Calu3 (cell line): ENCODE measurements around the gene MBL2. TPM values are rescaled to one million over a fixed set of nuclear protein-coding genes. Genes with fewer than 3 reads are reported as not detected.

Experiments used
- BruUV-seq: library from RNA; stranded (reverse); fragments of 400-500 nt; replicated peaks from 2 replicates; lab custom pipeline; 2021; lab: Mats Ljungman, UMichigan
- CTCF ChIA-PET: fragments of 300-600 bp; sonication (Branson Sonifier 250); formaldehyde crosslinking; loops from one replicate; lab custom pipeline; 2022; ENCODE audit warnings: antibody characterized with exemption; lab: Charles Lee
- DNase-seq: peaks from one replicate; pipeline ENCODE4 v3.0.0; 2022
- H3K27ac Mint-ChIP-seq: one replicate; pipeline ENCODE4 v1.8.0; 2022; ENCODE audit warnings: mixed read lengths; ENCODE audit not compliant: unreplicated experiment
- H3K27me3 Mint-ChIP-seq: one replicate; pipeline ENCODE4 v1.8.0; 2022; ENCODE audit warnings: mixed read lengths; ENCODE audit not compliant: unreplicated experiment
- H3K36me3 Mint-ChIP-seq: one replicate; pipeline ENCODE4 v1.8.0; 2022; ENCODE audit warnings: mild to moderate bottlenecking, moderate library complexity, mixed read lengths; ENCODE audit not compliant: insufficient read depth, unreplicated experiment
- H3K4me1 Mint-ChIP-seq: one replicate; pipeline ENCODE4 v1.8.0; 2022; ENCODE audit warnings: mild to moderate bottlenecking, low read depth, mixed read lengths; ENCODE audit not compliant: unreplicated experiment
- H3K4me3 Mint-ChIP-seq: one replicate; pipeline ENCODE4 v1.8.0; 2022; ENCODE audit warnings: mild to moderate bottlenecking, low read depth, moderate library complexity, mixed read lengths; ENCODE audit not compliant: unreplicated experiment
- H3K9me3 Mint-ChIP-seq: one replicate; pipeline ENCODE4 v1.8.0; 2022; ENCODE audit warnings: low read depth, mixed read lengths; ENCODE audit not compliant: unreplicated experiment
- intact Hi-C: fragments of 100-400 bp; cut with micrococcal nuclease; formaldehyde crosslinking; loops from one replicate; pipeline ENCODE4 v1.10.0; 2022; ENCODE audit not compliant: unreplicated experiment
- total RNA-seq: library from RNA; stranded (reverse); gene quantifications from 2 replicates; pipeline ENCODE4 v1.2.3, GENCODE V29; 2022
- TF ChIP-seq, protein P1 (sequence below): fragments of 200-600 bp; IDR thresholded peaks from one replicate; pipeline ENCODE4 v1.8.0; 2022; ENCODE audit warnings: antibody characterized with exemption; ENCODE audit not compliant: unreplicated experiment

MBL2 gene
- total RNA-seq, 1 experiment from 2014 or later: not detected

DNA sequence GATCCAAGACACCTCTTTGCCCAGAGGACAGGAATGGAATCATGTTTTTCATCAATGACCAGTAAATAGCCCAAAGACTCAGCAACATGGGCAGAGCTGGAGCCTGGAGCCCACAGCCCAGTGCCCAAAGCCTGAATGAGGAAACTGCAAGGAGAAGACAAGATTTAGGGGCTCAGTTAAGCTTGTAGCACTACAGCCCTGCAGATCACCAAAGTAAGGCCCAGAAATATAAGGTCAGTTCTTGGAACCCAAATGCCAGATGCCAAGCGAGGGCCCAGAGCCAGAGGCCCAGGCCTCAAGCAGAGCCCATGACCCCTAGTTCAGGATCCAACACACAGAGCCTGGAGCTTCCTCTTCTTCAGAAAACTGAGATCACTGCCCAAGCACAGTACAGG is 32.4 kb downstream of the MBL2 start:
- H3K4me3 Mint-ChIP-seq: no peak overlapping the region
- no peak for DNase-seq
- no peaks in the 10 kb centered on the region for H3K27me3 Mint-ChIP-seq
- intact Hi-C loops: no loop called here
- no peaks in the 10 kb centered on the region for H3K36me3 Mint-ChIP-seq
- no peaks in the 10 kb centered on the region for H3K4me1 Mint-ChIP-seq
- TF ChIP-seq, protein P1, sequence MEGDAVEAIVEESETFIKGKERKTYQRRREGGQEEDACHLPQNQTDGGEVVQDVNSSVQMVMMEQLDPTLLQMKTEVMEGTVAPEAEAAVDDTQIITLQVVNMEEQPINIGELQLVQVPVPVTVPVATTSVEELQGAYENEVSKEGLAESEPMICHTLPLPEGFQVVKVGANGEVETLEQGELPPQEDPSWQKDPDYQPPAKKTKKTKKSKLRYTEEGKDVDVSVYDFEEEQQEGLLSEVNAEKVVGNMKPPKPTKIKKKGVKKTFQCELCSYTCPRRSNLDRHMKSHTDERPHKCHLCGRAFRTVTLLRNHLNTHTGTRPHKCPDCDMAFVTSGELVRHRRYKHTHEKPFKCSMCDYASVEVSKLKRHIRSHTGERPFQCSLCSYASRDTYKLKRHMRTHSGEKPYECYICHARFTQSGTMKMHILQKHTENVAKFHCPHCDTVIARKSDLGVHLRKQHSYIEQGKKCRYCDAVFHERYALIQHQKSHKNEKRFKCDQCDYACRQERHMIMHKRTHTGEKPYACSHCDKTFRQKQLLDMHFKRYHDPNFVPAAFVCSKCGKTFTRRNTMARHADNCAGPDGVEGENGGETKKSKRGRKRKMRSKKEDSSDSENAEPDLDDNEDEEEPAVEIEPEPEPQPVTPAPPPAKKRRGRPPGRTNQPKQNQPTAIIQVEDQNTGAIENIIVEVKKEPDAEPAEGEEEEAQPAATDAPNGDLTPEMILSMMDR: no peak
- no peak overlapping the region for H3K27ac Mint-ChIP-seq
- CTCF ChIA-PET: no interaction called here
- no TSS peak for BruUV-seq
- H3K9me3 Mint-ChIP-seq: no peaks in the 10 kb centered on the region

DNA sequence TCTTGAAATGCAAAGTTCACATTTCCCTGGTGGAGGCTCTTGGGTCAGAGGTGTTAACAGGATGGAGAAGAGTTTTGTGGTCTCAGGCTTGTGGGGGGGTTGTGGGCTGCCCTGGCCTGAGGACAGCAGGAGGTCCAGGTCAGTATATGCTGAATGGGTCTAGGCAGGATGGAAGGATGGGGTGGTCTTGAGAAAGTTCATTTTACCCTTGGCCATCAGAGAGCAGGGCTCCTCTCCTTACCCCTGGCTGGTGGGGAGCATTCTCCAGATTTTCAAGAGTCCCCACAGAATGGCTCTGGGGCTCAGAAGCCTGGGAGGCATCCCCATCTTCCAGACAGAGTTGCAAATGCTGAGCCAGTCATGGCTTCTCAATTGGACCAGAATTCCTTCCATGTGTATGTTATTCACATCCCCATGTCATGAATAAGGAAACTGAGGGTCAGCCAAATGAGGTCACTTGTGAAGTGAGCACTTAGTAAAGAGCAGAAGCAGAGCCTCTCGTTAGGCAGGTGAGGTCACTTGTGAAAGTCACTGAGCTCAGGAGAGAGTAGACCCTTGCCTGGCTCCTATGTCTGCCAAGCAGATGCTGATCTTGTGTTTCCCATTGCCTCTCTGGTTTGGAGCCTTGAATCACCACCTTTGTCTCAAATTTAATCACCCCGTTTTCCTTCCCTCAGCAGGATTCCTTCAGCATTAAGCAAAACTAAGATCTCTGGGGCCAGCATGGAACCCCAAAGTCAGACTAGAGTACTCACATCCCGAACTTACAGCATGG is 33.0 kb downstream of the MBL2 start:
- CTCF ChIA-PET: no interaction called here
- no peak for DNase-seq
- Mint-ChIP-seq H3K4me3 (no peak overlapping the region), H3K27me3 (no peaks in the 10 kb centered on the region), H3K9me3 (no peaks in the 10 kb centered on the region), H3K36me3 (no peaks in the 10 kb centered on the region), H3K4me1 (no peaks in the 10 kb centered on the region), H3K27ac (no peak overlapping the region)
- intact Hi-C loops: no loop called here
- BruUV-seq: no TSS peak
- TF ChIP-seq, protein P1: no peak

DNA sequence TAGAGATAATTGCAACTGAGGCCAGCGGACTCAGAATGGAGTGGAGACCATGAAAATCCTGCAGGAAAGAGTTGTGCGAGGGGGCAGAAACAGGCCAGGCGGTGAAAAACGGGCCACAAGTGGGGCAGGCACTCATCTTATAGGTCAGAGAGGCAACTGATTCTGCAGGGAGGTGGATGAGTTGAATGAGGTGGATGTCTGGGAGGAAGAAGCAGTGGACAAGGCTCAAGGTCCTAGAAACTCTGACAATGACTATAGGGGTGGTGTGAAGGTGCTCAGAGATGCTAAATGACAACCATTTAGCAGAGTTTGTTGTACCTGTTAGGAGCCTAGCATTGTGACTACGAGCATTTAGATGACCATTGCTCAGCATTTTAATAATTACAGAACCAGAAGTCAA is 33.6 kb downstream of the MBL2 start:
- intact Hi-C loops: no loop called here
- Mint-ChIP-seq H3K4me3 (no peak overlapping the region), H3K36me3 (no peaks in the 10 kb centered on the region), H3K9me3 (no peaks in the 10 kb centered on the region), H3K4me1 (no peaks in the 10 kb centered on the region), H3K27ac (no peak overlapping the region), H3K27me3 (no peaks in the 10 kb centered on the region)
- TF ChIP-seq, protein P1: no peak
- no peak for DNase-seq
- CTCF ChIA-PET: no interaction called here
- BruUV-seq: no TSS peak

DNA sequence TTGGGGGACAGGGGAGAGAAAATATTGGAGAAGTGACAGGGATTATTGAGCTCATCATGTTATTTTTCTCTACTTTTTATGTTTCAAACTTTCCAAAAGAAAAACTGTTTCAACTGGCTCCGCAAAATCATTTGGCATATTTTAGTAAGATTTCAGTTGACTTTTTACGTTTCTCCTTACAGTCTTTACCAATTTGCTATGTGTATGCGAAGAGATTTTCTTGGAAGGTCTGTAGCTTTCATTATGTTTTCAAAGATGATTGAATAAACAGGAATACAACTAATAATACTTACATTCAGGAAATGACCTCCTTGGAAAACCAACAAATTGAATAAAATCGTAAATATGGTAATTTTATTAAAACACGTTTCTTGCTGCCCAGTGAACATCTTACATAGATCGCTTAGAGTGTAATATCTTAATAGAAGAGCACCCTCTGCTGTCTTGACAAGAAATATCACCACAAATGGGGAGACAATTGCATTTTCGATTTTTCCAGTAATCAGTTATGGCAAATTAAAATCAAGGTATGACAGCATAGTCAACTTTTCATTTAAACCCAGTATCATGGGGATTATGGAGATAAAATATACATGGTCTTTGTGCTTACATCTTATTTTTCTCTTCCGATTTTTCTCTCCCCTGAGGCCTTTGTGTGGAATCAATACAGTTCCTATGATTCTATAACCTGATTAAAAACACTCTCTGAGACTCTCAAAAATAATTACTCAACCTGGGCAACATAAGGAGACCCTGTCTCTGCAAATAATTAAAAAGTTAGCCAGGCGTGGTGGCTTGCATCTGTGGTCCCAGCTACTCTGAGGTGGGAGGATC is 43.1 kb downstream of the MBL2 start:
- no peak overlapping the region for H3K4me3 Mint-ChIP-seq
- DNase-seq: no peak
- peaks cover 16% of the 10 kb centered on the region for H3K4me1 Mint-ChIP-seq
- no peak overlapping the region for H3K27ac Mint-ChIP-seq
- no peaks in the 10 kb centered on the region for H3K36me3 Mint-ChIP-seq
- H3K27me3 Mint-ChIP-seq: no peaks in the 10 kb centered on the region
- CTCF ChIA-PET: interaction anchor here (0.6 to 2.7 kb wide), 2 partner anchors 55 to 85 kb away, joined by 3 to 17 read pairs; no protein-coding TSS in a partner anchor
- TF ChIP-seq, protein P1: peak; percentile 28
- intact Hi-C loops: loop anchor here (1.0 kb wide), 2 partner anchors 85 to 421 kb away; no protein-coding TSS in a partner anchor
- H3K9me3 Mint-ChIP-seq: no peaks in the 10 kb centered on the region
- BruUV-seq: no TSS peak
